ENCODE measurements around the gene NTSR1.

- TF ChIP-seq CTCF (IDR thresholded peaks at IDR 0.05) (no peak), EZH2 (IDR thresholded peaks at IDR 0.05) (no peak)
These were observed 7.2 kb upstream of the NTSR1 start for GRCh38 chr20:62701161-62702012.

Measured in neural progenitor cell (in vitro differentiated cells).